IPS-18c (cell line): ENCODE results near the gene PEX12.
"Not testable (repeated sequence)": the region's sequence is repeated elsewhere in the genome, so short reads cannot be mapped to it uniquely, and the experiment has no call there.

Experiments used
- H3K4me3 ChIP-seq: 2 replicates; pipeline ENCODE4 v1.7.0; 2013; ENCODE audit warnings: low read depth, mild to moderate bottlenecking, low read length, moderate library complexity; ENCODE audit not compliant: insufficient read depth
- H3K9me3 ChIP-seq: one replicate; pipeline ENCODE4 v1.6.1; 2013; ENCODE audit warnings: mild to moderate bottlenecking, low read length, moderate library complexity; ENCODE audit not compliant: control insufficient read depth, insufficient read depth

The PEX12 gene

GRCh38 chr17:35578197-35578928 lies at the start of gene PEX12:
TSS of gene PEX12 (minus strand) at chr17:35578571. CDS start at chr17:35578021, 550 bp downstream.
- Histone ChIP-seq H3K4me3 (peak within 1 kb of the TSS; percentile 93), H3K9me3 (peaks cover 2% of the 10 kb centered on the region)

GRCh38 chr17:35627417-35627816 lies 49.0 kb upstream of the PEX12 start:
- H3K4me3 ChIP-seq = no peak overlapping the region
- no peaks in the 10 kb centered on the region for H3K9me3 ChIP-seq

- H3K4me3 ChIP-seq = no peak overlapping the region
- no peaks in the 10 kb centered on the region for H3K9me3 ChIP-seq
Measured at GRCh38 chr17:35621768-35622167, 43.4 kb upstream of the PEX12 start.

- H3K9me3 ChIP-seq = no peaks in the 10 kb centered on the region
- no peak overlapping the region for H3K4me3 ChIP-seq
Measured at GRCh38 chr17:35618628-35619027, 40.3 kb upstream of the PEX12 start.

- H3K4me3 ChIP-seq = no peak overlapping the region
- H3K9me3 ChIP-seq = no peaks in the 10 kb centered on the region
Measured at GRCh38 chr17:35617505-35617904, 39.1 kb upstream of the PEX12 start.

GRCh38 chr17:35616536-35616935 lies 38.2 kb upstream of the PEX12 start:
- H3K4me3 ChIP-seq = no peak overlapping the region

GRCh38 chr17:35614810-35615209 lies 36.4 kb upstream of the PEX12 start:
- H3K4me3 ChIP-seq = no peak overlapping the region
- H3K9me3 ChIP-seq = no peaks in the 10 kb centered on the region

More at GRCh38 chr17:35616536-35616935, 38.2 kb upstream of the PEX12 start:
- no peaks in the 10 kb centered on the region for H3K9me3 ChIP-seq

GRCh38 chr17:35612924-35613521 lies 34.7 kb upstream of the PEX12 start:
- no peak overlapping the region for H3K4me3 ChIP-seq
- no peaks in the 10 kb centered on the region for H3K9me3 ChIP-seq

- H3K4me3 ChIP-seq, H3K9me3 ChIP-seq: not testable (repeated sequence)
Measured at GRCh38 chr17:35610746-35611145, 32.4 kb upstream of the PEX12 start.

GRCh38 chr17:35609831-35610230 lies 31.5 kb upstream of the PEX12 start:
- Histone ChIP-seq H3K9me3 (no peaks in the 10 kb centered on the region), H3K4me3 (no peak overlapping the region)

- H3K4me3 ChIP-seq = no peak overlapping the region
- no peaks in the 10 kb centered on the region for H3K9me3 ChIP-seq
Measured at GRCh38 chr17:35607239-35607847, 29.0 kb upstream of the PEX12 start.

- no peak overlapping the region for H3K4me3 ChIP-seq
- H3K9me3 ChIP-seq = no peaks in the 10 kb centered on the region
Measured at GRCh38 chr17:35605678-35606077, 27.3 kb upstream of the PEX12 start.

GRCh38 chr17:35603674-35604073 lies 25.3 kb upstream of the PEX12 start:
- Histone ChIP-seq H3K4me3 (no peak overlapping the region), H3K9me3 (no peaks in the 10 kb centered on the region)

- Histone ChIP-seq H3K9me3 (no peaks in the 10 kb centered on the region), H3K4me3 (no peak overlapping the region)
Measured at GRCh38 chr17:35597604-35598003, 19.2 kb upstream of the PEX12 start.

GRCh38 chr17:35596530-35597233 lies 18.3 kb upstream of the PEX12 start:
- Histone ChIP-seq H3K9me3 (no peaks in the 10 kb centered on the region), H3K4me3 (no peak overlapping the region)

- no peak overlapping the region for H3K4me3 ChIP-seq
- H3K9me3 ChIP-seq = no peaks in the 10 kb centered on the region
Measured at GRCh38 chr17:35596072-35596471, 17.7 kb upstream of the PEX12 start.

- H3K4me3 ChIP-seq = peak overlapping the region; percentile 96
- H3K9me3 ChIP-seq = no peaks in the 10 kb centered on the region
Measured at GRCh38 chr17:35588196-35588920, 10.0 kb upstream of the PEX12 start.
